ENCODE results near the gene FAM89B.
"Not testable (repeated sequence)": the region's sequence is repeated elsewhere in the genome, so short reads cannot be mapped to it uniquely, and the experiment has no call there.

FAM89B gene

DNA sequence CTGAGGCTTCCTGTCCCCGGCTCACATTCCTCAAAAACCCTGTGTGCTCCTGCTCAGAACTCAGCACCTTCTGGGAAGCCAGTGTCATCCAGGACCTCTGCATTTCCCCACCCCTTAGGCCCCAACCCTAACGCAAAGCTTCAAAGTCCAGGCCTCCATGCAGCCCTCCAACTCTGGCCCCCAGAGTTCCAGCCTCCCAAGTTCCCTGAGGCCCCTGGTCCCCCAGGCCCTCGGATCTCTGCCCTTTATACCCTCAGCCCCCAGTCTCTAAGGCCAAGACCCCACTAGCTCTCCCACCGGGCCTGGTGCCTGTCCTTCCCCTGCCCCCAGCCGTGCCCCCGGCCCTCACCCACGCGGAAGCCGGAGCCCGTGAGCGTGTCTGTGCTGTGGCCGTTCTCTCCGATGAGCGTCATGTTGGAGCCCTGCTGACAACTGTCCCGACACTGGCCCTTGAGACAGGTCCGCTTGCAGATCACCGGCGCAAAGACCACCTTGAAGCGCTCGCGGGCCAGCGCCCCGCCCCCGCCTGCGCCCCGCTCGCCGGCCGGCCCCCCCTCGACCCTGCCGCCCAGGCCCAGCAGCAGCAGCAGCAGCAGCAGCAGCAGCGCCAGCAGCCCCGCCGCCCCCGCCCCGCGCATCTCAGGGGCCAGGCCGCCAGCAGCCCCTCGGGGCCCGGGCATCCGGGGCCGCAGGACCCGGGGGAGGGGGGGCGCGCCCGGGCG is 14.9 kb upstream of the FAM89B start:
- no peak for ATAC-seq (ENCODE audit: low read depth)
- peaks cover 32% of the 10 kb centered on the region for H3K4me1 Mint-ChIP-seq
- peak overlapping the region; percentile 74 for H3K4me3 Mint-ChIP-seq
- no peaks in the 10 kb centered on the region for H3K36me3 Mint-ChIP-seq
- DNase-seq (ENCODE audit: low spot score in 2 of 2), result no peak
- H3K27ac Mint-ChIP-seq, result peak overlapping the region; percentile 70
- H3K27me3 Mint-ChIP-seq, result no peaks in the 10 kb centered on the region
- H3K9me3 Mint-ChIP-seq, result no peaks in the 10 kb centered on the region

DNA sequence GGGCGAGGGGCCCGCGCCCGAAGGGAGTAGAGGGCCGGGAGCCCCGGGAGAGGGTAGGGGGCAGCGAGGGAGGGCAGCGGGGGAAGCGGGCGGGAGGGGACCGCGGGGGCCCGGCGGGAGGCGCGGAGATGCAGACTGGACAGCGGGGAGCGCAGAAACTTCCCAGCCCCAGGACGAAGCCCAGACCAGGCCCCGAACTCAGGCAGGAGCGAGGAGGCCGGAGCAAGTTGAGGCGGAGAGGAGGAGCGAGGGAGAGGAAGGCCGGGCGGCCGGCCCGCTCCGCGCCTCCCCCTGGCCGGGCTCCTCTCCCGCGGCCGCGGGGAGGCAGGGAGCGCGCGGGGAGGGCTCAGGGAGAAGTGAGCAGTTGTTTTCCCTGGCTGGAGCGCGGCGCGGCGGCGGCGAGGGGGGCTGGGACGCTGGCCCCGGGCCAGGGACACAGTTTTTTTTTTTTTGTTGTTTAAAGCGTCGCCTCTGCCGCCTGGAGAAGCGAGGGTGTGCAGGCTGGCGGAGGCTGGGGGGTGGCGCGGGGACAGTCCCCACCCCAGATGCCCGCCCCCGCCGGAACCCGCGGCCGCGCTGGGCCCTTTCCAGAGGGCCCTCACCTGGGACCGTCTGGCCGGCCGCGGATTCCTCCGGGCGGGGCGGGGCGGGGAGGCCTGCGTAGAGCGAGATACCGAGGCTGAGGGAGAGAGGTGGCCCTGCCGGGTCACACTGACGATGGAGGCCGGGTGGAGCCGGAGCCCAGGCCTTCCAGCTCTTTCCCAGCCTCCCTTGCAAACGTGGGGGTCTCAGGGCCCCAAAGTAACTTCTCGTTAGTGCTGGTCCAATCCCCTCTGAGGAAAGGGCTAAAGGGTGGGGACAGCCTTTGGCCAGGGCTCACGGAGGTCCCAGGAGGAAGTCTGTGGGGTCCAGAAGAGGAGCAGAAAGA is 14.1 kb upstream of the FAM89B start, which contains the start of gene LTBP3:
Gene LTBP3, minus strand, starts transcription at position 358 of the 928 bp plus-strand sequence. CDS start 400 bp downstream, outside the sequence.
- Mint-ChIP-seq H3K27ac (peak within 1 kb of the TSS; percentile 70), H3K36me3 (no peaks in the 10 kb centered on the region), H3K4me3 (peak within 1 kb of the TSS; percentile 81), H3K4me1 (peaks cover 27% of the 10 kb centered on the region), H3K9me3 (no peaks in the 10 kb centered on the region), H3K27me3 (no peaks in the 10 kb centered on the region)
- ATAC-seq (ENCODE audit: low read depth) (peak; percentile 61), DNase-seq (ENCODE audit: low spot score in 2 of 2) (no peak)

DNA sequence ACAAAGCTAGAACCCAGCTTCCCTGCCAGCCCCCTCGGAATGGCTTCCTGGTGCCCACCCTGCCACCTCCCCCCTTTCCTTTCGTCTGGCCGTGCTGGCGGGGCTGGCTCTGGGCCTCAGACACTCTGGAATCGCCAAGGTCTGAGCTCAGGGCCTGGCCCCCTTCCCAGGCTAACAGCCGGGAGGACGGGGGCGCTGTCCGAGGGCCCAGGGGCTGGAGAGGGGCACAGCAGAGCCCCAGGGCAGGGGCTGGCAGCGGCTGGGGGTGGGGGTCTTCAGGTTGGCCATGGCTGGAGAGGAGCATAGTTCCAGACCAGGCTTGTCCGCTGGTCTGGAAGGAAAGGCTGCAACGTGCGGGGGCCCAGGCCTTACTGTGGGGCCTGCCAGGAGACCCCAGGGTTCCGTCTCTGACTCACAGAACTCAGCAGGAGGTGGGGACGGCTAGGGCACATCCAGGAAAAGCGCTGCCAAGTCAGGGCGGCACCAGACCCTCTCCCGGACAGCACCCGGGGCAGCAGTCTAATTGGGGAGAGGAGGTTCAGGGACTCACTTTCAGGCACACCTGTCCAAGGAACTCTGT is 13.3 kb upstream of the FAM89B start:
- Mint-ChIP-seq H3K9me3 (no peaks in the 10 kb centered on the region), H3K4me1 (peaks cover 27% of the 10 kb centered on the region), H3K27me3 (no peaks in the 10 kb centered on the region), H3K4me3 (peak overlapping the region; percentile 14), H3K36me3 (no peaks in the 10 kb centered on the region), H3K27ac (no peak overlapping the region)
- ATAC-seq (ENCODE audit: low read depth) (no peak), DNase-seq (ENCODE audit: low spot score in 2 of 2) (no peak)

DNA sequence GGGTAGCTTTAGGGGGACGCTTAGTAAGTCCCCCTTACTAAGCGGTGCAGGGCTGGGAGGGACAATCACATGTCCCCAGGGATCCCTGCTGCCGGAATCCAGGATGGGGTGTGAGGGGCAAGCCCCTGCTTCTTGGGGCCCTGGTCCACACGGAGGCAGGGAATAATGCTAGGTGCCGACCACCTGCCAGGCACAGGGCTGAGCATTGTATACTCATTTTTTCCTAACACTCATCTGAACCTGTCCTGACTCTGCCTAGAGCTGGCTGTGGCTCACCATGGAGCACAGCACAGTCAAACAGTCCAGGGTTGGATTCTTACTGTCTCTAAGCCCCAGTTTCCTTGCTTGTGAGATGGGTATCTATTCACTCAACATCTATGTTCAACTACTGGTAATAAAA is 12.8 kb upstream of the FAM89B start:
- H3K27me3 Mint-ChIP-seq, result no peaks in the 10 kb centered on the region
- no peaks in the 10 kb centered on the region for H3K9me3 Mint-ChIP-seq
- peak overlapping the region; percentile 14 for H3K4me3 Mint-ChIP-seq
- peaks cover 27% of the 10 kb centered on the region for H3K4me1 Mint-ChIP-seq
- H3K27ac Mint-ChIP-seq, result no peak overlapping the region
- DNase-seq (ENCODE audit: low spot score in 2 of 2) (no peak), ATAC-seq (ENCODE audit: low read depth) (no peak)
- no peaks in the 10 kb centered on the region for H3K36me3 Mint-ChIP-seq

DNA sequence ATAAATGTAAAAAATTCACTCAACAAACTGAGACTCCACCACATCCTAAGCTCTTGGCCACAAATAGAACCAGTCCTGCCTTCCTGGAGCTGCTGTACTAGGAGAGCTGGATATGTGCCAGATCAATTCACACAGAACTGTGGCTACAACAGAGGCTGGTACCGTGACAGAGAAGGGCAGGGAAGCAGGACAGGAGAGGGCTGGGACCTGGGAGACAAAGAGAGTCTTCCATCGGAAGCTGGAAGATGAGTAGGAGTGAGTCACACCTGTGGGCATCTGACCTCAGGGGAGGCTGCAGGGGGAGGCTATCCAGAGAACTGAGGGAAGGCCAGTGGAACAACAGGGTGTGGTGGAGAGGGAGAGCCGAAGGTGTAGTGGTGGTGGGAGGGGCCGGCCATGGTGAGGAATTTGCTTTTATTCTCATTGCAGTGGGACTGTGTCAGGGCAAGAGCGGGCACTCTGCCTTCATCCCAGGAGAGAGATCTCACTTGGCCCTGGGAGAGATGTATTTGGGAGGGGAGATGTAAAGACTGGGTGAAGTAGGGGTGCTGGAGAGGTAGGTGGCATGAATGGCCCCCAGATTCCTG is 12.3 kb upstream of the FAM89B start:
- no peak for ATAC-seq (ENCODE audit: low read depth)
- Mint-ChIP-seq H3K27ac (no peak overlapping the region), H3K36me3 (no peaks in the 10 kb centered on the region), H3K9me3 (no peaks in the 10 kb centered on the region), H3K4me3 (no peak overlapping the region), H3K4me1 (peaks cover 23% of the 10 kb centered on the region), H3K27me3 (no peaks in the 10 kb centered on the region)
- no peak for DNase-seq (ENCODE audit: low spot score in 2 of 2)

DNA sequence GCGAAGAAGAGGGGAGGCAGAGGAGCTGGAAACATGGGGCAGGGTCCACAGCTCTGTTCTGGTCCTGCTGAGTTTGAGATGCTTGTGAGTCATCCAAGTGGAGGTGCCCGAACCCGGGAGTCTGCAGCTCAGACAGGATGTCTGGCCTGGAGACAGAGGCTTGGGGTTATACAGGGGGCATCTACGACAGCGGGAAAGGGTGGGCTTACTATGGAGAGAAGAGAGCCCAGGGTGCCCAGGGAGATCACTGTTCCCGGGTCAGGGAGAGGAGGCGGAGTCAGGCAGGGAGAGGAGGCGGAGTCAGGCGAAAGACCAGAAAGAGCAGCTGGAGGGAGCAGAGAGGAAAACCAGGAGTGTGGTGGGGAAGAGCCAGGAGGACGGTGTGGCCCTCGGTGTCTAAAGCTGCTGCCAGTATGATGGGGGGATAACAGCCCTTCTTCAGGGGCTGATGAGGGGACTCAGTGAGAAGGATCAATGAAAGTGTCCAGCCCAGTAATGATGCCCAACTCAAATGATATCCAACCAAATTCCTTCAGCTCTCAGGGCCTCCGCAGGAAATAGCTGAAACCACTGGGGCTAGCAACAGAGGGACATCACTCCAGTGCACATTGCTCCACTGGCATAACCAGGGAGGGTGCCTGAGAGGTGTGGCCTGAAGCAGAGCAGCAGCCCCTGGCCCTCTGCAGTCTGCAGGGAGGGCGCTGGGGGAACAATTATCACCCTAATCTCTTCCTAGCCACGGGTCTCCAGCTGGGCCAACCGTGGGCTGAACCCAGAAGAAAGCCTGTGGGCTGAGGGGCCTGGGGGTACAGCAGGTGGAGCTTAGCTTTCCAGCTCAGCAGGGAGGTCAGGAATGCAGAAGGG is 11.6 kb upstream of the FAM89B start:
- DNase-seq (ENCODE audit: low spot score in 2 of 2) (no peak), ATAC-seq (ENCODE audit: low read depth) (no peak)
- Mint-ChIP-seq H3K36me3 (no peaks in the 10 kb centered on the region), H3K4me3 (no peak overlapping the region), H3K27ac (peak overlapping the region; percentile 2), H3K4me1 (peaks cover 22% of the 10 kb centered on the region), H3K27me3 (no peaks in the 10 kb centered on the region), H3K9me3 (no peaks in the 10 kb centered on the region)

DNA sequence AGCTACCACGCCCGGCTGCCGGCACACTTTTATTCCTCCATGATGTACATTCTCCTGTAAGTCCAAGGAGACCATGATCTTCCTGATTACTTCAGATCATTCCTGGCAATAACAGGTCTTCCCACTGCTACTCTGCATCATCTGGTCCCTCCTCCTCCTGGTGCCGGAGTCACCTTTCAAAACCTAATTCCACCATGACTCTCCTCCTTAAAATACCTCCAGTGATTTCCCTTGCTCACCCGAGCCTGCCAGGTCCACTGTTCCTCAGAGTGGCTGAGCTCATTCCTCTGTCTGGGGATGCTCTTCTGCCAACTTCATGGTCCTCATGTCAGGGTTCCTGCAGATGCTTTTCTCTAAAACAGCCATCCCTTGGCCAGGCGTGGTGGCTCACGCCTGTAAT is 10.3 kb upstream of the FAM89B start:
- Mint-ChIP-seq H3K27ac (no peak overlapping the region), H3K9me3 (no peaks in the 10 kb centered on the region), H3K27me3 (no peaks in the 10 kb centered on the region), H3K4me3 (no peak overlapping the region), H3K4me1 (peaks cover 21% of the 10 kb centered on the region), H3K36me3 (no peaks in the 10 kb centered on the region)
- ATAC-seq (ENCODE audit: low read depth) (no peak), DNase-seq (ENCODE audit: low spot score in 2 of 2) (no peak)

DNA sequence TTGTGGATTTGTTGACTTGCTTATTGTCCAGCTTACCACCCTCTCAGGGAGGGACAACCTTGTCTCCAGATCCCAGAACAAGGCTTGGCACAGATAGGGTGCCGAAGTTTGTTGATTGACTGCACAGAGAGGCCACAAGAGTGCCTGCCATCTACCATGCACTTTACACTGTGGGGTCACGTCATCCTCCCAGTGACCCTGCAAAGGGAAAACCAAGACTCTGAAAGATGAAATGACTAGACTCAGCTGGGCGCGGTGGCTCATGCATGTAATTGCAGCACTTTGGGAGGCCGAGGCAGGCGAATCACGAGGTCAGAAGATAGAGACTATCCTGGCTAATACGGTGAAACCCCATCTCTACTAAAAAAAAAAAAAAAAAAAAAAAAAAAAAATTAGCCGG is 9.6 kb upstream of the FAM89B start:
- no peak for DNase-seq (ENCODE audit: low spot score in 2 of 2)
- Mint-ChIP-seq H3K9me3 (no peaks in the 10 kb centered on the region), H3K27ac (no peak overlapping the region), H3K27me3 (no peaks in the 10 kb centered on the region), H3K4me3 (no peak overlapping the region), H3K36me3 (no peaks in the 10 kb centered on the region), H3K4me1 (peaks cover 16% of the 10 kb centered on the region)
- no peak for ATAC-seq (ENCODE audit: low read depth)

DNA sequence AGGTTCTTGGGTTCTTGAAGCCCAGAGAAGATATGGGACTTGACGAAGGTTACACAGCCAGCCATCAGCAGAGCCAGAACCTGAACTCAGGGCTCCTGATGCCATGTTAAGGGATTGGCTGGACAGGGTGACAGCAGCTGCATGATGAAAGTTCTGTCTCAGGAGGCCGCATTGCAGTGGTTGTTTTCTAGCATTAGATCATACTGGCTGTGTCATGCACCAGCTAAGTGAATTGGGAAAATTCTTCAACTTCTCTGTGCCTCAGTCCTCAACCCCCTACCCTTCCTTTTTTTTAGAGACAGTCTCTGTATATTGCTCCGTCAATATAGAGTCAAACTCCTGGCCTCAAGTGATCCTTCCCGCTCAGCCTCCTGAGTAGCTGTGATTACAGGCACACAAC is 8.7 kb upstream of the FAM89B start:
- ATAC-seq (ENCODE audit: low read depth), result no peak
- DNase-seq (ENCODE audit: low spot score in 2 of 2), result no peak
- no peak overlapping the region for H3K27ac Mint-ChIP-seq
- no peaks in the 10 kb centered on the region for H3K27me3 Mint-ChIP-seq
- no peaks in the 10 kb centered on the region for H3K9me3 Mint-ChIP-seq
- H3K4me3 Mint-ChIP-seq, result no peak overlapping the region
- H3K4me1 Mint-ChIP-seq, result peaks cover 19% of the 10 kb centered on the region
- H3K36me3 Mint-ChIP-seq, result peaks cover 4% of the 10 kb centered on the region

DNA sequence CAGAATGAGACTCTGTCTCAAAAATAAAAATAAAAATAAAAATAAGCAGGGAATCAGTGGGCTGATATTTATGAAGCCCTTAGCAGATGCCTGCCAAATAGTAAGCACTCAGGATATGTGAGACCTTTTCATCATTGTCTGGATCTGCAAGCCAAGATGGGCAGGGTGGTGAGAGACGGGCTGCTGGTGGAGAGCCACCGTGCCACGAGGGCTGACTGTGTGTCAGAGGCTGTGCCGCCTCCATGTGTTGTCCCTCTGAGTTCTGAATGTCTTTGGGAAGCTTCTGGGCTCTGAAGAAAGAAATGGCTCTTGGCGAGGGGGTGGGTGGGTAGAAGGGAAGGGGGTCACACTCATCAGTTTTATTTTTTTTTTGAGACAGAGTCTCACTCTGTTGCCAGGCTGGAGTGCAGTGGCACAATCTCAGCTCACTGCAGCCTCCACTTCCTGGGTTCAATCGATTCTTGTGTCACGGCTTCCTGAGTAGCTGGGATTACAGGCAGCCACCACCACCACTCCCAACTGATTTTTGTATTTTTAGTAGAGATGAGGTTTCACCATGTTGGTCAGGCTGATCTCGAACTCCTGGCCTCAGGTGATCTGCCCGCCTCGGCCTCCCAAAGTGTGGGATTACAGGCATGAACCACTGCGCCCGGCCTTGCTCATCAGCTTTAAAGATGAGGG is 7.3 kb upstream of the FAM89B start:
- peak overlapping the region; percentile 79 for H3K27ac Mint-ChIP-seq
- peaks cover 24% of the 10 kb centered on the region for H3K4me1 Mint-ChIP-seq
- H3K36me3 Mint-ChIP-seq; H3K27me3 Mint-ChIP-seq; H3K4me3 Mint-ChIP-seq; ATAC-seq (ENCODE audit: low read depth); DNase-seq (ENCODE audit: low spot score in 2 of 2); H3K9me3 Mint-ChIP-seq: not testable (repeated sequence)

DNA sequence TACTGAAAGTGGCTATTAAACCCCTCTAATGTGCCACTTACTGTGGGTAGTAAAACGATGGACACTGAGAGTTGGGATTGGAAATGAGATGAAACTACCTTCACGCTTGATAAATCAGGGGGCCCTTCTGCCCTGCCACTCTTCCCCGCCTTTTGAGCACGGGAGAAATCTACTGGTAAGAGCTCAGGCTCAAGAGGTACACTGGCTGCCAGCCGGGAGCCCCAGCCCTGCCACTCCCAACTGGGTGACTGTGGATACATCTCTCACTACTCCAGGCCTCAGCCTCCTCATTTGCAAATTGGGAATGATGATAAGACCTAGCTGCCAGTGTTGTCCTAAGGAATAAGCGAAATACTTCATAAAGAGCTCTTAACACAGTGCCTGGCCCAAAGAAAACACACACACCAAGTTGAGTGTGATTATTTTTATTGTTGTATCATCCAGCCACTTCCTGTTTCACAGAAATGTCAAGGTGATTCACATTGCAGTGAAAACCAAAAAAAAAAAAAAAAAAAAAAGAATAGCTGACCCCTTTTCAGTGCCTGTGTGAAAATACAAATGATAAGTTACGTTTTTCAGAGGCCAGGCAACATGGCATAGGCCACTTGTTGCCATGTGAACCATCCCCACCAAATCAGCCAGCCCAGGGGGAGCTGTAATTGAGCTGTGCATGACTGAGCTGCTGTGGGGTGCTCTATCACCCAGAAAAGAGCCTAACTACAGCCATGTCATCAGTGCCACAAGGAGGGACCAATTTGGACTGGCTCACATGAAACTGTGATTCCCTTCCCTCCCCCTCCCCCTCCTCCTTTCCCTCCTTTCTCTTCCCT is 6.5 kb upstream of the FAM89B start:
- no peak for ATAC-seq (ENCODE audit: low read depth)

More for the DNA sequence above, 6.5 kb upstream of the FAM89B start:
- Mint-ChIP-seq H3K9me3 (no peaks in the 10 kb centered on the region), H3K27me3 (no peaks in the 10 kb centered on the region), H3K27ac (peak overlapping the region; percentile 79), H3K36me3 (peaks cover 6% of the 10 kb centered on the region), H3K4me3 (peak overlapping the region; percentile 54), H3K4me1 (peaks cover 22% of the 10 kb centered on the region)
- no peak for DNase-seq (ENCODE audit: low spot score in 2 of 2)
